Mammary epithelial cell (primary cell): ENCODE data around the gene LIMS3.
"Not testable (repeated sequence)": the region's sequence is repeated elsewhere in the genome, so short reads cannot be mapped to it uniquely, and the experiment has no call there.

Experiments
- EZH2 ChIP-seq: IDR thresholded peaks from 2 replicates; pipeline ENCODE4 v1.6.1; 2012; ENCODE audit warnings: low read length, inconsistent platforms, borderline replicate concordance
- TF ChIP-seq, protein P1 (sequence below), 2 donors: IDR thresholded peaks in 1 of 2; conservative IDR thresholded peaks in 1 of 2; 2 replicates each; pipeline ENCODE4 v1.5.1; 2011 to 2012; ENCODE audit warnings: inconsistent platforms in 2 of 2, low read length in 2 of 2, mild to moderate bottlenecking in 2 of 2, control low read depth in 1 of 2, low read depth in 1 of 2; ENCODE audit not compliant: insufficient read depth in 1 of 2; ENCODE audit errors: extremely low read depth in 1 of 2

DNA sequence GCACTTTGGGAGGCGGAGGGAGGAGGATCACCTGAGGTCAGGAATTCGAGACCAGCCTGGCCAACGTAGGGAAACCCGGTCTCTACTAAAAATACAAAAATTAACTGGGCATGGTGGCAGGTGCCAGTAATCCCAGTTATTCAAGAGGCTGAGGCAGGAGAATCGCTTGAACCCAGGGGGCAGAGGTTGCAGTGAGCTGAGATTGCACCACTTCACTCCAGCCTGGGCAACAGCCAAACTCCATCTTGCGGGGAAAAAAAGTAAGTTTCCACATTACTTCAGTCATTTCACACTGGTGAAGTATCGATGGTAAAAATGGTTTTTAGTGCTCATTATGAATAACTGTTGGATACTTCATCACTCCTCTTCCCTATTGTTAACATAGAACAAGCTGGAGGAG is 16.1 kb downstream of the LIMS3 start:
- TF ChIP-seq, protein P1, sequence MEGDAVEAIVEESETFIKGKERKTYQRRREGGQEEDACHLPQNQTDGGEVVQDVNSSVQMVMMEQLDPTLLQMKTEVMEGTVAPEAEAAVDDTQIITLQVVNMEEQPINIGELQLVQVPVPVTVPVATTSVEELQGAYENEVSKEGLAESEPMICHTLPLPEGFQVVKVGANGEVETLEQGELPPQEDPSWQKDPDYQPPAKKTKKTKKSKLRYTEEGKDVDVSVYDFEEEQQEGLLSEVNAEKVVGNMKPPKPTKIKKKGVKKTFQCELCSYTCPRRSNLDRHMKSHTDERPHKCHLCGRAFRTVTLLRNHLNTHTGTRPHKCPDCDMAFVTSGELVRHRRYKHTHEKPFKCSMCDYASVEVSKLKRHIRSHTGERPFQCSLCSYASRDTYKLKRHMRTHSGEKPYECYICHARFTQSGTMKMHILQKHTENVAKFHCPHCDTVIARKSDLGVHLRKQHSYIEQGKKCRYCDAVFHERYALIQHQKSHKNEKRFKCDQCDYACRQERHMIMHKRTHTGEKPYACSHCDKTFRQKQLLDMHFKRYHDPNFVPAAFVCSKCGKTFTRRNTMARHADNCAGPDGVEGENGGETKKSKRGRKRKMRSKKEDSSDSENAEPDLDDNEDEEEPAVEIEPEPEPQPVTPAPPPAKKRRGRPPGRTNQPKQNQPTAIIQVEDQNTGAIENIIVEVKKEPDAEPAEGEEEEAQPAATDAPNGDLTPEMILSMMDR (conservative IDR thresholded peaks at IDR 0.05 in 1 of 2, IDR thresholded peaks at IDR 0.05 in 1 of 2; ENCODE audit: extremely low read depth in 1 of 2, insufficient read depth in 1 of 2, low read depth in 1 of 2, low read length in 2 of 2), result not testable (repeated sequence)
- not testable (repeated sequence) for TF ChIP-seq EZH2
